Iris pigment epithelial cell (primary cell): Measurements from ENCODE around the gene ST3GAL5.

ENCODE experiments used
- DNase-seq: peaks from one replicate; pipeline ENCODE4 v3.0.0-alpha.2; 2011; ENCODE audit warnings: low read depth

The ST3GAL5 gene

DNA sequence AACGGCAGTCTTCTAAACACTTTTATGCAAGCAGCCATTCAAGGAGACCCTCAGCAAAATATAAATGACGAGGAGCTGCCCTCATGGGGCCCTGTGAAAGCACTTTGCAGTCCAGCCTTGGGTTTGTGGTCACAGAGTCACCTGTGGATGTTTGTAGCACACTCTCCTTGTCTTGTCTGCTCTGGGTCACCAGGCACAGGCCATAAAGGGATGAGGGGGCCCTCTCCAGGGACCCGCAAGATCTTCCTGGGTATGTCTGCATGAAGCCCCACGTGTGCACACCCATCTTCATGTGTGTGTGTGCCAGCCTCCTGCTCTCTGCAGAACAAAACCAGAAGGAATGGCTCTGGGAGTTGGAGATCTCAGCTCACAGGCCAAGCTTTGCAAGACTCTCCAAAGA lies 98.8 kb downstream of the ST3GAL5 start:
- DNase-seq: no peak

DNA sequence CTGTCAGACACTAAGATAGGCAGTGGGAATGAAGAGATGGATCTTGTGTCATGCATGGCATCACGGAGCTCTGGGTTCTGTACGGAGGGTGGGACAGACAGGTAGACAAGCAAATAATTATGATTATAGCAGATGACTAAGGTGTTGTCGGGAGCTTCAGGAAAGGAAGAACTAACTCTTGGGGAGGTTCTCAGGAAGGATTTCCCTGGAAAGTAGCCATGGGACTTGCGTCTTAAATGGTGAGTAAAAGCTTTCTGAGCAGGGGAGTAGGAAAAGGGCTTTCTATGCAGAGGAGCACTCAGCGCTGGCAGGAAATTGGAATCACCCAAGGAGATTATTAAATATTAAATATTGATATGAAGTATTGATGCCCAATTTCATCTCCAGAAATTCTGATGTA lies 99.5 kb downstream of the ST3GAL5 start:
- no peak for DNase-seq

- DNase-seq: no peak
Measured at GRCh38 chr2:85788603-85789002, 100.2 kb downstream of the ST3GAL5 start.

DNA sequence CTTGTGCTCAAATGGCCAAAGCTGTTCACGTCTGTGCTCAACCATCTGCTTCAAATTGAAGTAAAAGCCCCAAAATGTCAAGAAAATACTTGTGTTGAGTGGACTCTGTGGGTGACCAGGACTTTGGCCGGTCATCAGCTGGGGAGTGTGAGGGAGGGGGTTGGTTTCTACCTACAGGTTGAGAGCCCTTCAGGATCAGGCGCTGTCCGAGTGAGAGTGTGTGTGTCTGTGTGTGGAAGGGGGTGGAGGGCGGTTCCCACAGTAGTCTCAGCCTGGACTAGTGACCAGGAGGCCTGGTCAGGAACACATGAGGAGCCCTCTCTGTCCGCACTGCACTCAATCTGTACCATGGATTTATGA lies 100.8 kb downstream of the ST3GAL5 start:
- no peak for DNase-seq

GRCh38 chr2:85787282-85787980 lies 101.4 kb downstream of the ST3GAL5 start:
- DNase-seq: no peak
